ENCODE data around the gene NHS.

DNA sequence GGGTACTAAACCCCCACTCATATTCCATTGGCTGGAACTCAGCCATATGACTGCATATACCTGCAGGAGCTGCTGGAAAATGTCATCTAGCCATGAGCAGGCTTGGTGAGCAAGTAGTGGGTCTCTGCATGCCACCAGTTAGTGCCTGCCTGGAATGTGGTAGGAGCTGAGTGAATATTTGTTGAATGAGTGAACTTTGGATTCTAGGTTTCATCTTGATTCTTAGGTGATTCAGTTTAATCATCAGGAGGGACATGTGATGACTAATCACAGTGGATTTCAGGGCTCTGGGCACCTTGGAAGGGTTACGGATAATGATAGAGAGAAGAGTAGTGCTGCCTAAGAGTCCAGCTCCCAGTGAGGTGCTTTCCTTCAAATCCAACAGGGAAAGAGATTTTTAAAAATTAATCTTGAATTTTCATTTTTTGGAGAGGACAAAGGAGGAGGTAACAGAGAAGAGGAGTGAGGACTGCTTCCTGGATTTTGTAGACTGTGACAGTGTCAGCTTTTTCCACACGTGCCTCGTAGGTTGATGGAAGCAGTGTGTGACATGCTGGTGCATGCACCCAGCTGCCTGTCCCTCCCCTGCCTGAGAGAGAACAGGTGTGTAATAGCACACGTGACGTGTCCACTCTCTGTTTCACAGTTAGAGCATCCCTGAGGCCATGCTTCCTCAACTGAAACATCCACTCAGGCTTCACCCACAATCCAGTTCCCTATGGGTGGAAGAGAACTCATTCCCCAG is 30.4 kb downstream of the NHS start:
- no peak for TF ChIP-seq SMC3 (IDR thresholded peaks at IDR 0.05; ENCODE audit: low read length)
- TF ChIP-seq, protein P1, sequence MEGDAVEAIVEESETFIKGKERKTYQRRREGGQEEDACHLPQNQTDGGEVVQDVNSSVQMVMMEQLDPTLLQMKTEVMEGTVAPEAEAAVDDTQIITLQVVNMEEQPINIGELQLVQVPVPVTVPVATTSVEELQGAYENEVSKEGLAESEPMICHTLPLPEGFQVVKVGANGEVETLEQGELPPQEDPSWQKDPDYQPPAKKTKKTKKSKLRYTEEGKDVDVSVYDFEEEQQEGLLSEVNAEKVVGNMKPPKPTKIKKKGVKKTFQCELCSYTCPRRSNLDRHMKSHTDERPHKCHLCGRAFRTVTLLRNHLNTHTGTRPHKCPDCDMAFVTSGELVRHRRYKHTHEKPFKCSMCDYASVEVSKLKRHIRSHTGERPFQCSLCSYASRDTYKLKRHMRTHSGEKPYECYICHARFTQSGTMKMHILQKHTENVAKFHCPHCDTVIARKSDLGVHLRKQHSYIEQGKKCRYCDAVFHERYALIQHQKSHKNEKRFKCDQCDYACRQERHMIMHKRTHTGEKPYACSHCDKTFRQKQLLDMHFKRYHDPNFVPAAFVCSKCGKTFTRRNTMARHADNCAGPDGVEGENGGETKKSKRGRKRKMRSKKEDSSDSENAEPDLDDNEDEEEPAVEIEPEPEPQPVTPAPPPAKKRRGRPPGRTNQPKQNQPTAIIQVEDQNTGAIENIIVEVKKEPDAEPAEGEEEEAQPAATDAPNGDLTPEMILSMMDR (CRISPR knock-in tag; IDR thresholded peaks at IDR 0.05) = no peak
- TF ChIP-seq, protein P2, sequence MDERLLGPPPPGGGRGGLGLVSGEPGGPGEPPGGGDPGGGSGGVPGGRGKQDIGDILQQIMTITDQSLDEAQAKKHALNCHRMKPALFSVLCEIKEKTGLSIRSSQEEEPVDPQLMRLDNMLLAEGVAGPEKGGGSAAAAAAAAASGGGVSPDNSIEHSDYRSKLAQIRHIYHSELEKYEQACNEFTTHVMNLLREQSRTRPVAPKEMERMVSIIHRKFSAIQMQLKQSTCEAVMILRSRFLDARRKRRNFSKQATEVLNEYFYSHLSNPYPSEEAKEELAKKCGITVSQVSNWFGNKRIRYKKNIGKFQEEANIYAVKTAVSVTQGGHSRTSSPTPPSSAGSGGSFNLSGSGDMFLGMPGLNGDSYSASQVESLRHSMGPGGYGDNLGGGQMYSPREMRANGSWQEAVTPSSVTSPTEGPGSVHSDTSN (CRISPR knock-in tag; IDR thresholded peaks at IDR 0.05) = no peak
